PC-3 (cell line): ENCODE measurements around the gene GPC2. TPM values are rescaled to one million over a fixed set of nuclear protein-coding genes. Genes with fewer than 3 reads are reported as not detected.

Experiments
- ATAC-seq: fragments of 200-7000 bp; cut with Tn5 transposase; 2 replicates; pipeline ENCODE4 v1.9.1; 2020; ENCODE audit warnings: mild to moderate bottlenecking, moderate library complexity
- BruUV-seq: library from RNA; stranded (reverse); fragments of 400-500 nt; replicated peaks from 2 replicates; lab custom pipeline; 2021; lab: Mats Ljungman, UMichigan
- CTCF ChIA-PET: fragments of 300-600 bp; sonication (Branson Sonifier 250); formaldehyde crosslinking; loops from one replicate; lab custom pipeline; 2022; ENCODE audit warnings: antibody characterized with exemption; lab: Charles Lee
- POLR2A ChIA-PET: fragments of 300-600 bp; sonication (Branson Sonifier 250); formaldehyde crosslinking; loops from one replicate; lab custom pipeline; 2022; ENCODE audit warnings: antibody characterized with exemption; ENCODE audit not compliant: unreplicated experiment; lab: Charles Lee
- DNase-seq: peaks from one replicate; pipeline ENCODE4 v3.0.0-alpha.2; 2015
- H2AFZ ChIP-seq: fragments of 300-600 bp; sonication (generic); 2 replicates; pipeline ENCODE4 v1.6.0; 2016; ENCODE audit warnings: antibody characterized with exemption, low read length
- H3F3A ChIP-seq: fragments of 300-600 bp; sonication (generic); one replicate; pipeline ENCODE4 v1.6.0; 2017; ENCODE audit warnings: antibody characterized with exemption, low read length, control low read depth, mild to moderate bottlenecking; ENCODE audit not compliant: unreplicated experiment
- H3K27ac ChIP-seq: fragments of 300-600 bp; sonication (generic); 2 replicates; pipeline ENCODE4 v1.5.1; 2016; ENCODE audit warnings: mild to moderate bottlenecking, low read length
- H3K27me3 ChIP-seq: fragments of 300-600 bp; sonication (generic); 2 replicates; pipeline ENCODE4 v1.6.1; 2016; ENCODE audit warnings: low read length, mixed read lengths
- H3K36me3 ChIP-seq: fragments of 300-600 bp; sonication (generic); 2 replicates; pipeline ENCODE4 v1.6.1; 2016; ENCODE audit warnings: low read depth, mixed run types, low read length, mixed read lengths
- H3K4me1 ChIP-seq: fragments of 300-600 bp; sonication (generic); 2 replicates; pipeline ENCODE4 v1.5.1; 2016; ENCODE audit warnings: low read length; ENCODE audit not compliant: insufficient read depth
- H3K4me2 ChIP-seq: fragments of 300-600 bp; sonication (generic); 2 replicates; pipeline ENCODE4 v1.6.0; 2016; ENCODE audit warnings: low read length
- H3K4me3 ChIP-seq: fragments of 300-600 bp; sonication (generic); 2 replicates; pipeline ENCODE4 v1.5.1; 2016; ENCODE audit warnings: mild to moderate bottlenecking, low read length, mixed read lengths
- H3K79me2 ChIP-seq: fragments of 300-600 bp; sonication (generic); 2 replicates; pipeline ENCODE4 v1.6.1; 2017; ENCODE audit warnings: low read length, mixed read lengths
- H3K9ac ChIP-seq: fragments of 300-600 bp; sonication (generic); 2 replicates; pipeline ENCODE4 v1.6.0; 2016; ENCODE audit warnings: mild to moderate bottlenecking, low read length
- H3K9me2 ChIP-seq: fragments of 300-600 bp; sonication (generic); replicated peaks from 2 replicates; pipeline ENCODE4 v1.6.1; 2016; ENCODE audit warnings: mixed run types, low read length, mixed read lengths
- H3K9me3 ChIP-seq: fragments of 300-600 bp; sonication (generic); 2 replicates; pipeline ENCODE4 v1.6.1; 2016; ENCODE audit warnings: low read length, mixed read lengths
- H4K20me1 ChIP-seq: fragments of 300-600 bp; sonication (generic); 2 replicates; pipeline ENCODE4 v1.6.1; 2016; ENCODE audit warnings: low read length, mixed read lengths
- EZH2 ChIP-seq: fragments of 300-600 bp; sonication (generic); IDR thresholded peaks from one replicate; pipeline ENCODE4 v1.6.1; 2017; ENCODE audit warnings: antibody characterized with exemption, mild to moderate bottlenecking, low read length; ENCODE audit not compliant: unreplicated experiment
- EZH2phosphoT487 ChIP-seq: fragments of 300-600 bp; sonication (generic); IDR thresholded peaks from 2 replicates; pipeline ENCODE4 v1.6.1; 2018; ENCODE audit warnings: mild to moderate bottlenecking, antibody characterized with exemption, low read length, borderline replicate concordance
- intact Hi-C: fragments of 100-400 bp; cut with micrococcal nuclease; formaldehyde crosslinking; loops from 2 replicates; pipeline ENCODE4 v1.9.0; 2023
- total RNA-seq: library from RNA; depleted of rRNA; stranded (reverse); fragments of >200 nt; gene quantifications from 2 replicates; pipeline ENCODE4 v1.2.3, GENCODE V29; 2014
- TF ChIP-seq, protein P1 (sequence below): fragments of 300-600 bp; sonication (generic); conservative IDR thresholded peaks from 2 replicates; pipeline ENCODE4 v1.5.1; 2017; ENCODE audit warnings: antibody characterized with exemption, low read depth, mild to moderate bottlenecking, low read length

The GPC2 gene
- total RNA-seq, 1 experiment from 2014 or later: 1.6 TPM

DNA sequence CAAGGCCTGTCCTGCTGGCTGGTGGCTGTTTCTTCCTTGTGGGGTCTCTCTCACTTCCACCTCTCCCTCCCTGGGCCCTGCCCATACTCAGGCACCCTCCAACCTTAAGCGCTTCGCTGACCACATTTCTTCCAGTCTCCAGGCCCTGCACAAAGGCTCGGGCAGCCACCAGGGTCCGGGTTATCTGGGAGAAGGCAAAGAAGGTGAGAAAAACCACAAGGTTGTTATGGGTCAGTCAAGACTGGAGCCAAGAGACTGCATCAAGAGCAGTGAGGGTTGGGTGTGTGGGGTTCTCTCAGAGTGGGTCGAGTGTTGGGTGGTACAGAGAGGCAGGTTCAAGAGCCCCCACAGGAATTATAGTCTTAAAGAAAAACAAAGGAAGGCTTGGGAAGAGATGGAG lies 2.6 kb downstream of the GPC2 start:
- H3K4me2 ChIP-seq: no peak overlapping the region
- H3K79me2 ChIP-seq: no peaks in the 10 kb centered on the region
- no peak for TF ChIP-seq EZH2
- TF ChIP-seq EZH2phosphoT487: no peak
- TF ChIP-seq, protein P1, sequence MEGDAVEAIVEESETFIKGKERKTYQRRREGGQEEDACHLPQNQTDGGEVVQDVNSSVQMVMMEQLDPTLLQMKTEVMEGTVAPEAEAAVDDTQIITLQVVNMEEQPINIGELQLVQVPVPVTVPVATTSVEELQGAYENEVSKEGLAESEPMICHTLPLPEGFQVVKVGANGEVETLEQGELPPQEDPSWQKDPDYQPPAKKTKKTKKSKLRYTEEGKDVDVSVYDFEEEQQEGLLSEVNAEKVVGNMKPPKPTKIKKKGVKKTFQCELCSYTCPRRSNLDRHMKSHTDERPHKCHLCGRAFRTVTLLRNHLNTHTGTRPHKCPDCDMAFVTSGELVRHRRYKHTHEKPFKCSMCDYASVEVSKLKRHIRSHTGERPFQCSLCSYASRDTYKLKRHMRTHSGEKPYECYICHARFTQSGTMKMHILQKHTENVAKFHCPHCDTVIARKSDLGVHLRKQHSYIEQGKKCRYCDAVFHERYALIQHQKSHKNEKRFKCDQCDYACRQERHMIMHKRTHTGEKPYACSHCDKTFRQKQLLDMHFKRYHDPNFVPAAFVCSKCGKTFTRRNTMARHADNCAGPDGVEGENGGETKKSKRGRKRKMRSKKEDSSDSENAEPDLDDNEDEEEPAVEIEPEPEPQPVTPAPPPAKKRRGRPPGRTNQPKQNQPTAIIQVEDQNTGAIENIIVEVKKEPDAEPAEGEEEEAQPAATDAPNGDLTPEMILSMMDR: no peak
- H3K4me1 ChIP-seq: peaks cover 9% of the 10 kb centered on the region; the same call in 1 of the 2 replicates
- H3F3A ChIP-seq: no peaks in the 10 kb centered on the region
- H3K9ac ChIP-seq: no peak overlapping the region
- intact Hi-C loops: no loop called here
- no peaks in the 10 kb centered on the region for H3K9me2 ChIP-seq
- DNase-seq: no peak
- H4K20me1 ChIP-seq: no peaks in the 10 kb centered on the region
- H3K27me3 ChIP-seq: no peaks in the 10 kb centered on the region
- H3K36me3 ChIP-seq: no peaks in the 10 kb centered on the region
- H2AFZ ChIP-seq: no peak overlapping the region
- ChIA-PET CTCF (no interaction called here), POLR2A (no interaction called here)
- H3K4me3 ChIP-seq: no peak overlapping the region
- H3K27ac ChIP-seq: no peak overlapping the region
- no peak for ATAC-seq
- no peaks in the 10 kb centered on the region for H3K9me3 ChIP-seq
- no TSS peak for BruUV-seq

DNA sequence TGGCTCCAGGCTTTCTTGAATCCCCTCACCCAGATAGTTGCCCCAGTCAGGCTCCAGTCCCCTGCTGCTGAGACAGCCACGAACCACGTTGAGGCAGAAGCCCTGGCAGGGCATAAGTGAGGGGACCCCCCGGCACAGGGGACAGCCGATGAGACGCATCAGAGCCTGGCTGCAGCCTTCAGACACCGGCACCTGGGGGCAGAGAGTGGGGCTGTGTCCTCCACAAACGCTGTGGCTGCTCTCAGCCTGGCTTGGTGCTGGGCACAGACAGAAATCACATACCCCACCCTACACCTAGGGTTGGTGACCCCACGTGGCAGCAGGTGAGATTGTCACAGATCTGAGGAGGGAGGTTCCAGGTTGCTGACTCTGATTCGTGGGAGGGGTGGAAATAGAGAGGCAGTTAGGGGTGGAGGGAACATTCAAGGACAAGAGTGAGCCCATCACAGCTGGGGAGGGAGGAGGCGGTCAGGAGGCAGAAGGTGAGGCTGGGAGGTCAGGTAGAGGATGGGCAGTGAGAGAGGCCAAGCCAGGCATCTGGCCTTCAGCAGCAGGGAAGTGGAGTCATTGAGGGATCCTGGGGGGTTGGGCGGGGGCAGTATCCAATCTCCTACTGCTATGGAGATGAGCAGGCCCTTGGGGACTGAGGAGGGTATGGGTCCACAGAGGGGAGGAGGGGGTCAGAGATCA lies 3.2 kb downstream of the GPC2 start:
- H3K9me2 ChIP-seq: no peaks in the 10 kb centered on the region
- CTCF ChIA-PET: no interaction called here
- BruUV-seq: no TSS peak
- H3F3A ChIP-seq: no peaks in the 10 kb centered on the region
- intact Hi-C loops: no loop called here
- no peaks in the 10 kb centered on the region for H3K9me3 ChIP-seq
- no peaks in the 10 kb centered on the region for H3K36me3 ChIP-seq
- POLR2A ChIA-PET: no interaction called here
- ATAC-seq (no peak), DNase-seq (no peak)
- H3K9ac ChIP-seq: no peak overlapping the region
- H3K79me2 ChIP-seq: no peaks in the 10 kb centered on the region
- H3K4me2 ChIP-seq: no peak overlapping the region
- no peak overlapping the region for H3K27ac ChIP-seq
- H2AFZ ChIP-seq: no peak overlapping the region
- no peak overlapping the region for H3K4me3 ChIP-seq
- H3K27me3 ChIP-seq: no peaks in the 10 kb centered on the region
- H3K4me1 ChIP-seq: peaks cover 9% of the 10 kb centered on the region; the same call in 1 of the 2 replicates
- TF ChIP-seq EZH2phosphoT487: no peak
- TF ChIP-seq, protein P1: no peak
- no peak for TF ChIP-seq EZH2
- H4K20me1 ChIP-seq: no peaks in the 10 kb centered on the region

DNA sequence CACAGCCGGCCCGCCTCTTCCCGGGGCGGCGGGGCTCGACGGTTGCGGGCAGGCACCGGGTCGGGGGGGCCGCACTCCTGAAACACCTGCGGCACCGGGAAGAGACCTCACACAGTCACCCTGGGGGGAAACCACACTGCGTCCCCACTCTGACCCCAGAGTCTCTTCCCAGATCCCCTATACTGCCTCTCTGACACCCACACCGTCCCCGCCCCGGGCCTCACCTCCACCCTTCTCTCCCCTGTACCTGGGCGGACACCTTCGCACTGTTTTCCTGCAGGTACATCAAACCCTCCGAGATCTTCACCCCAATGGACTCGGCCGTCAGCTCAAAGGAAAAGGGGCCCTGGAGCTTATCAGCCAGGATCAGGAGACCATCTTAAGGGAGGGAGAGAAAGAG lies 5.3 kb downstream of the GPC2 start:
- H3K9ac ChIP-seq: no peak overlapping the region
- H3F3A ChIP-seq: no peaks in the 10 kb centered on the region
- no peaks in the 10 kb centered on the region for H3K27me3 ChIP-seq
- no peak overlapping the region for H3K27ac ChIP-seq
- H3K4me1 ChIP-seq: peaks cover 14% of the 10 kb centered on the region; the same call in 1 of the 2 replicates
- H3K9me2 ChIP-seq: no peaks in the 10 kb centered on the region
- TF ChIP-seq EZH2phosphoT487 (no peak), EZH2 (no peak)
- TF ChIP-seq, protein P1: no peak
- peak overlapping the region; percentile 83; the same call in 1 of the 2 replicates for H3K4me2 ChIP-seq
- no peaks in the 10 kb centered on the region for H3K36me3 ChIP-seq
- no peak for ATAC-seq
- no TSS peak for BruUV-seq
- intact Hi-C loops: no loop called here
- no peaks in the 10 kb centered on the region for H3K79me2 ChIP-seq
- H4K20me1 ChIP-seq: no peaks in the 10 kb centered on the region
- peak overlapping the region; percentile 61; the same call in 1 of the 2 replicates for H3K4me3 ChIP-seq
- POLR2A ChIA-PET: no interaction called here
- 0 out of 2 replicates have a peak overlapping the region, but pooled peaks have one; percentile 64 for H2AFZ ChIP-seq
- DNase-seq: no peak
- CTCF ChIA-PET: no interaction called here
- no peaks in the 10 kb centered on the region for H3K9me3 ChIP-seq
